HG03175 (cell line): Measurements from ENCODE around the gene TWSG1.
"Not testable (repeated sequence)": the region's sequence is repeated elsewhere in the genome, so short reads cannot be mapped to it uniquely, and the experiment has no call there.

Experiments
- ATAC-seq: cut with Tn5 transposase; IDR thresholded peaks from one replicate; pipeline ENCODE4 v1.9.1; 2021; ENCODE audit warnings: mild to moderate bottlenecking, moderate library complexity; ENCODE audit not compliant: unreplicated experiment

The TWSG1 gene

GRCh38 chr18:9450920-9451319, 116.3 kb downstream of the TWSG1 start:
- not testable (repeated sequence) for ATAC-seq
